Spleen (tissue), 11 donors: ENCODE results near the gene RAP1GAP. TPM values are rescaled to one million over a fixed set of nuclear protein-coding genes. Genes with fewer than 3 reads are reported as not detected.

ENCODE experiments used
- DNase-seq: peaks from one replicate; pipeline ENCODE4 v3.0.0-alpha.2; 2020
- H3K27ac ChIP-seq, 8 donors: fragments of 200-600 bp; sonication (generic) in 7 of 8; 1 replicate in 4 of 8; 2 replicates in 4 of 8; pipeline versions ENCODE4 v1.5.0 to v1.8.0; 2016 to 2021; ENCODE audit warnings: inconsistent platforms in 4 of 8, mild to moderate bottlenecking in 4 of 8, moderate library complexity in 1 of 8
- H3K27me3 ChIP-seq, 7 donors: fragments of 200-600 bp; sonication (generic) in 6 of 7; replicated peaks in 1 of 7; 1 replicate in 4 of 7; 2 replicates in 3 of 7; pipeline versions ENCODE4 v1.5.0 to v1.8.0; 2016 to 2021; ENCODE audit warnings: inconsistent platforms in 3 of 7, mild to moderate bottlenecking in 1 of 7
- H3K36me3 ChIP-seq, 6 donors: fragments of 200-600 bp; sonication (generic) in 5 of 6; 1 replicate in 4 of 6; 2 replicates in 2 of 6; pipeline versions ENCODE4 v1.5.0 to v1.8.0; 2016 to 2021; ENCODE audit warnings: inconsistent platforms in 2 of 6
- H3K4me1 ChIP-seq, 6 donors: fragments of 200-600 bp; sonication (generic) in 5 of 6; 1 replicate in 3 of 6; 2 replicates in 3 of 6; pipeline versions ENCODE4 v1.5.0 to v1.8.0; 2016 to 2021; ENCODE audit warnings: inconsistent platforms in 3 of 6
- H3K4me3 ChIP-seq, 8 donors: fragments of 200-600 bp; sonication (generic) in 7 of 8; 1 replicate in 4 of 8; 2 replicates in 4 of 8; pipeline versions ENCODE4 v1.5.0 to v1.8.0; 2016 to 2021; ENCODE audit warnings: inconsistent platforms in 4 of 8, mild to moderate bottlenecking in 4 of 8, moderate library complexity in 2 of 8
- H3K9me3 ChIP-seq, 8 donors: fragments of 200-600 bp; sonication (generic) in 7 of 8; 1 replicate in 4 of 8; 2 replicates in 4 of 8; pipeline versions ENCODE4 v1.5.0 to v1.8.0; 2016 to 2021; ENCODE audit warnings: inconsistent platforms in 4 of 8
- POLR2A ChIP-seq, 3 donors: fragments of 450-650 bp; IDR thresholded peaks; one replicate each; pipeline ENCODE4 v1.5.1; 2017; ENCODE audit warnings: antibody characterized with exemption in 3 of 3, mild to moderate bottlenecking in 1 of 3
- POLR2AphosphoS5 ChIP-seq, 3 donors: sonication (generic); formaldehyde crosslinking; IDR thresholded peaks; one replicate each; pipeline ENCODE4 v1.5.1; 2017; ENCODE audit warnings: antibody characterized with exemption in 3 of 3
- WGBS, 5 donors: extraction: QIAGEN DNeasy Blood & Tissue Kit in 3 of 5; methylation state at CpG; one replicate each; pipeline versions ENCODE4 v1.1.5 to v1.1.7; 2013 to 2018; 5-methylcytosine and 5-hydroxymethylcytosine counted together
- intact Hi-C: fragments of 100-400 bp; cut with DNase I; formaldehyde crosslinking; loops from one replicate; pipeline ENCODE4 v1.15.0; 2023; ENCODE audit warnings: low total_unique reads
- polyA plus RNA-seq, 3 donors: library from polyadenylated mRNA; stranded (reverse); fragments of 200-250 nt; gene quantifications; one replicate each; pipeline ENCODE4 v1.2.1, GENCODE V29; 2013
- total RNA-seq, 7 donors: library from RNA; depleted of rRNA in 3 of 7; stranded (reverse); fragments of >200 nt in 3 of 7; fragmentation: NEBNext Ultra II Directional in 4 of 7; extraction: Animal tissue kit (Norgen Biotek cat#: 25700) in 4 of 7; gene quantifications; one replicate each; pipeline versions ENCODE4 v1.1.0 to v1.2.1, GENCODE V29; 2016 to 2021
- TF ChIP-seq, protein P1 (sequence below), 11 experiments: fragments of 200-600 bp in 7 of 11; fragments of 450-650 bp in 4 of 11; sonication (generic) in 4 of 11; IDR thresholded peaks in 8 of 11; conservative IDR thresholded peaks in 3 of 11; 1 replicate in 7 of 11; 2 replicates in 4 of 11; pipeline versions ENCODE4 v1.4.0 to v1.8.0; 2016 to 2021; ENCODE audit warnings: antibody characterized with exemption in 11 of 11, inconsistent platforms in 4 of 11, mild to moderate bottlenecking in 1 of 11
- donor health status: healthy with polysubstance abuse.
- donor health status: DM: no; HTN: no; CAD: no; lungs with moderate emphysema.
- donor health status: DM: no; HTN: no; CAD: no.
- donor health status: Bipolar disorder and iron deficiency.
- donor health status: healthy.
- donor health status: DM: no; HTN: no; CAD: no.
- donor health status: DM: yes; HTN: yes; CAD: no.

The RAP1GAP gene
- total and polyA plus RNA-seq, 10 donors: 0.30 to 12.1 (median 0.86) TPM

DNA sequence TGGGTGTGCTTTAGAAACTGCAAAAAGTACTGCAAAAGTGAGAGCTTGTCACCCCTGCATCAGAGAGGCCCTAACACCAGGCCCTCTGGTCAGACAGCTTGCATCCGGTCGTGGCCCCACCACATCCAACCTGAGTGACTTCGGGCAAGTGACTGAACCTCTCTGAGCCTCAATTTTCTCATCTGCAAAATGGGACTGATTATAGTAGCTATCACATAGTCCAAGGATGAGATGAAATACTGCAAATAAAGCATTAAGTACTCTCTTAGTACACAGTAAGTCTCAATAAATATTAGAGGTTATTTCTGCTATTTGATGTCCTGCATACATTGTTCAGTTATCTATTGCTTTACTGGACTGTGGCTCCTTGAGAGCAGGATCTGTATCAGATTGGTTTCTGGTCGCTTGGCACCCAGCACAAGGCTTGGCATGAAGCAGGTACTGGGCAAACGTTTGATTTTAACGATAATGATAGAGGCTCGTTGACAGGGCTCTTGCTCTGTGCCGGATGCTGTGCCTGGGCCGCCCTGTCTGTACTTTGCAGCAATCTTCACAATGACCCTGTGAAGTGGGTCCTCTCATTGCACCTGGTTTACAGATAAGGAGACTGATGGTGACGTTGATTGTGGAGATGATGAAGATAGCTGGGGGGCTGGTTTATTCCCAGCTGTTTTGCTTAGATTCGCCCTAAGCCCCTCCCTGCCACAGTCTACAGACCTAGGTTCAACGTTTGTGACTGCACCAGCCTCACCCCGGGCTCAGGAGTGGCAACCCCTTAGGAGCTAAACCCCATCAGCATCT lies 43.6 kb downstream of the RAP1GAP start:
- H3K4me3 ChIP-seq: no peak overlapping the region
- H3K27me3 ChIP-seq: peaks cover 0 to 80% (median 14%) of the 10 kb centered on the region in 7 donors
- intact Hi-C loops: no loop called here
- H3K4me1 ChIP-seq: peaks cover 0 to 15% (median 7%) of the 10 kb centered on the region in 6 donors
- no peaks in the 10 kb centered on the region for H3K36me3 ChIP-seq
- 79 to 91% (median 84%) methylated on average over 13 of the region's 13 CpGs for WGBS, 5 donors
- H3K27ac ChIP-seq: no peak overlapping the region
- TF ChIP-seq POLR2A (IDR thresholded peaks at IDR 0.05): no peak
- TF ChIP-seq, protein P1, sequence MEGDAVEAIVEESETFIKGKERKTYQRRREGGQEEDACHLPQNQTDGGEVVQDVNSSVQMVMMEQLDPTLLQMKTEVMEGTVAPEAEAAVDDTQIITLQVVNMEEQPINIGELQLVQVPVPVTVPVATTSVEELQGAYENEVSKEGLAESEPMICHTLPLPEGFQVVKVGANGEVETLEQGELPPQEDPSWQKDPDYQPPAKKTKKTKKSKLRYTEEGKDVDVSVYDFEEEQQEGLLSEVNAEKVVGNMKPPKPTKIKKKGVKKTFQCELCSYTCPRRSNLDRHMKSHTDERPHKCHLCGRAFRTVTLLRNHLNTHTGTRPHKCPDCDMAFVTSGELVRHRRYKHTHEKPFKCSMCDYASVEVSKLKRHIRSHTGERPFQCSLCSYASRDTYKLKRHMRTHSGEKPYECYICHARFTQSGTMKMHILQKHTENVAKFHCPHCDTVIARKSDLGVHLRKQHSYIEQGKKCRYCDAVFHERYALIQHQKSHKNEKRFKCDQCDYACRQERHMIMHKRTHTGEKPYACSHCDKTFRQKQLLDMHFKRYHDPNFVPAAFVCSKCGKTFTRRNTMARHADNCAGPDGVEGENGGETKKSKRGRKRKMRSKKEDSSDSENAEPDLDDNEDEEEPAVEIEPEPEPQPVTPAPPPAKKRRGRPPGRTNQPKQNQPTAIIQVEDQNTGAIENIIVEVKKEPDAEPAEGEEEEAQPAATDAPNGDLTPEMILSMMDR (IDR thresholded peaks at IDR 0.05 in 8 of 11, conservative IDR thresholded peaks at IDR 0.05 in 3 of 11): no peak
- no peak for TF ChIP-seq POLR2AphosphoS5 (IDR thresholded peaks at IDR 0.05)
- H3K9me3 ChIP-seq: no peaks in the 10 kb centered on the region
- no peak for DNase-seq

GRCh38 chr1:21624571-21625389 lies 44.4 kb downstream of the RAP1GAP start:
- no peak overlapping the region for H3K4me3 ChIP-seq
- no peak overlapping the region for H3K27ac ChIP-seq
- peaks cover 0 to 80% (median 20%) of the 10 kb centered on the region in 7 donors for H3K27me3 ChIP-seq
- TF ChIP-seq POLR2A (IDR thresholded peaks at IDR 0.05): no peak
- TF ChIP-seq POLR2AphosphoS5 (IDR thresholded peaks at IDR 0.05): no peak
- TF ChIP-seq, protein P1 (IDR thresholded peaks at IDR 0.05 in 8 of 11, conservative IDR thresholded peaks at IDR 0.05 in 3 of 11): no peak
- no peaks in the 10 kb centered on the region for H3K9me3 ChIP-seq
- WGBS, 5 donors: 77 to 86% (median 83%) methylated on average over 7 to 11 of the region's 11 CpGs
- intact Hi-C loops: no loop called here
- H3K36me3 ChIP-seq: no peaks in the 10 kb centered on the region
- DNase-seq: no peak
- H3K4me1 ChIP-seq: peaks cover 0 to 15% (median 7%) of the 10 kb centered on the region in 6 donors

DNA sequence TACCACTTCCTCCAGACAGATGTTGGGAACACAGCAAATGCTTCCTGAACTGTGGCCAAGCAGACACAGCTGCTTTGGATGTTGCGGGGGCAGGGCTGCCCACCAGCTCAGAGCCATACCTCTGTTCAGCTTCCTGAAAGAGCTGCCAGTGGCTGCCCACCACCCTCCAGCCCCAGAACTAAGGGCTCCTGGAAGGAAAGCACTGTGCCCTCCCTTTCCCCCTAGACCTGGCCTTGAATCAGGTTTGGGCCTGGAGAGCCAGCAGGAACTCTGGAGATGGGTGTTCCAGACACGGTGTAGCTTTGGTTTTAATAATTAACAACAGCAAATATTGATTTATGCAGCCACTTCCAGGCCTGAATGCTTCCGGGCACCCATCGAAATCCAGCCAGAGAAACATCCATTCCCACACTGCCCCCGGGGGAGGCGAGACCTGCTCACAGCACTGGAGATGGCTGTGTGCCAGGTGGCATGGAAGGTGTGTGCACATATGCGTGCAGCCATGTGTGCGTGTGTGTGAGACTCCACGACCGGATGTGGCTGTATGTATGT lies 45.7 kb downstream of the RAP1GAP start:
- DNase-seq: no peak

More for the DNA sequence above, 45.7 kb downstream of the RAP1GAP start:
- peaks cover 0 to 15% (median 7%) of the 10 kb centered on the region in 6 donors for H3K4me1 ChIP-seq
- H3K9me3 ChIP-seq: no peaks in the 10 kb centered on the region
- H3K27ac ChIP-seq: no peak overlapping the region
- 63 to 78% (median 71%) methylated on average over 9 to 10 of the region's 10 CpGs for WGBS, 5 donors
- H3K27me3 ChIP-seq: peaks cover 0 to 79% (median 15%) of the 10 kb centered on the region in 7 donors
- H3K4me3 ChIP-seq: no peak overlapping the region
- TF ChIP-seq POLR2A (IDR thresholded peaks at IDR 0.05): no peak
- no peak for TF ChIP-seq POLR2AphosphoS5 (IDR thresholded peaks at IDR 0.05)
- TF ChIP-seq, protein P1 (IDR thresholded peaks at IDR 0.05 in 8 of 11, conservative IDR thresholded peaks at IDR 0.05 in 3 of 11): no peak
- no peaks in the 10 kb centered on the region for H3K36me3 ChIP-seq
- intact Hi-C loops: no loop called here
